LHCN-M2 (cell line): Measurements from ENCODE around the gene KCNB1. TPM values are rescaled to one million over a fixed set of nuclear protein-coding genes. Genes with fewer than 3 reads are reported as not detected.
"Not testable (repeated sequence)": the region's sequence is repeated elsewhere in the genome, so short reads cannot be mapped to it uniquely, and the experiment has no call there.

Experiments
- DNase-seq: peaks from one replicate; pipeline ENCODE4 v3.0.0-alpha.2; 2012; ENCODE audit warnings: low read depth
- total RNA-seq: library from RNA; depleted of rRNA; stranded (reverse); fragments of >200 nt; gene quantifications from 2 replicates; pipeline ENCODE4 v1.2.3, GENCODE V29; 2014; rRNA removed

The KCNB1 gene
- total RNA-seq, 1 experiment from 2014 or later, result 0.40 TPM

GRCh38 chr20:49326026-49326425 is 156.4 kb downstream of the KCNB1 start:
- peak; percentile 17 for DNase-seq

- DNase-seq, result no peak
Measured at GRCh38 chr20:49324306-49324705, 158.2 kb downstream of the KCNB1 start.

- peak; percentile 76 for DNase-seq
Measured at GRCh38 chr20:49323622-49324238, 158.7 kb downstream of the KCNB1 start.

GRCh38 chr20:49320460-49320859 is 162.0 kb downstream of the KCNB1 start:
- DNase-seq, result peak; percentile 54

GRCh38 chr20:49319208-49319809 is 163.2 kb downstream of the KCNB1 start:
- DNase-seq, result no peak

- DNase-seq, result no peak
Measured at GRCh38 chr20:49318430-49319207, 163.8 kb downstream of the KCNB1 start.

GRCh38 chr20:49318091-49318429 is 164.4 kb downstream of the KCNB1 start:
- no peak for DNase-seq

- no peak for DNase-seq
Measured at GRCh38 chr20:49316704-49317103, 165.8 kb downstream of the KCNB1 start.

GRCh38 chr20:49315580-49315979 is 166.9 kb downstream of the KCNB1 start:
- DNase-seq, result no peak

- DNase-seq, result not testable (repeated sequence)
Measured at GRCh38 chr20:49314052-49314451, 168.4 kb downstream of the KCNB1 start.

Other genes with a start within 250 kb of the KCNB1 start
- gene ZNFX1, start 204.6 kb downstream of the KCNB1 start, total RNA-seq, result 42.9 and 55.8 TPM in 2 replicates
- 0.19 and 0.92 TPM in 2 replicates for gene PTGIS, start 85.5 kb upstream of the KCNB1 start, total RNA-seq
- gene B4GALT5, start 231.2 kb upstream of the KCNB1 start, total RNA-seq, result 29.1 and 31.5 TPM in 2 replicates